GM20431 (cell line): ENCODE measurements around the gene CSTPP1.

Experiments used
- in situ Hi-C: fragments of 300-500 bp; cut with MseI, MboI; formaldehyde crosslinking; loops from one replicate; pipeline ENCODE4 v1.15.0; 2020; ENCODE audit warnings: low sequenced_read_pairs; ENCODE audit not compliant: unreplicated experiment

Gene CSTPP1

DNA sequence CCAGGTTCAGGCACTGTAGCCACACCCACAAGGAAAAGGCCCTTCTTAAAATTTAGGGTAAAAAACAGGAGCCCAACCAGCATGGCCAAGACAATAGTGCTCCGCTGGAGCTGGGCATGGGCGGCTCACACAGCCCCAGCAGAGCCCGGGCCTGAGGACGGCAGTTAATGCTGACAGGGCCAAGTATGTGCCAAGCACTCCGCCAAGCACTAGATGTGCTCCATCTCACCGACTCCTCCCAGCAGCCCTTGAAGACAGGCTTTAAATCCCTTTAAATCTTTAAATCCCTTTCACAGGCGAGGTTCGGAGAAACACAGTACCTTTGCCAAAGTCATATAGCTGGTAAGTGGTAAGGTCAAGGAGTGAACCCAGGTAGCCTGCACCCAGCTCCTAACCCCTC lies 235.3 kb downstream of the CSTPP1 start:
- in situ Hi-C loops: no loop called here

DNA sequence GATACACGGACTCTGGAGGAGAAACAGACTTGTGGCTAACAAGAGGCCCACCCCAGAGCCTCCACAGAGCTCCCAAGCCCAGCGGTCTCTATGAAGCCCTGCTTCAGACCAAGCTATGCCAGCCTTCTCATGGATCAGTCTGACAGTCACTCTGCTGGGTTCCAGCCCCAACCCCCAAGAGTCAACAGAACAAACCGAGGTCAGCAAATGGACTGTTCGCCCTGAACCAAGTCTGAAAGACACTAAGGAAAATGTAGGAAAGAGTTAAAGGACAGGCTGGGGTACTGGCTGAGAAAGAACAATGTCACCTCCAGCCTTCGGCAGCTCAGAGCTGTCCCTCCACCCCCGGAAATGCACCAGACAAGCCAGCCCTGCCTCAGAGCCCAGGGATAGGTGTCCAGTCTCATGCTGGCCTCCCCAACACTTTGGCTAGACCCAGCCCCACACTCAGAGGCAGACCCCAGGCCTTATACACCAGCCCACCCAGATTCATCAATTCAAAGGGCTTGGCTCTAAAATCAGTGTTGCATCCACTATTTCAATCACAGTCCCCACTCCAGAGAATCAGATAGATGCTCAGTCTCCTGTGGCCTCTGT lies 236.3 kb downstream of the CSTPP1 start:
- in situ Hi-C loops: no loop called here

DNA sequence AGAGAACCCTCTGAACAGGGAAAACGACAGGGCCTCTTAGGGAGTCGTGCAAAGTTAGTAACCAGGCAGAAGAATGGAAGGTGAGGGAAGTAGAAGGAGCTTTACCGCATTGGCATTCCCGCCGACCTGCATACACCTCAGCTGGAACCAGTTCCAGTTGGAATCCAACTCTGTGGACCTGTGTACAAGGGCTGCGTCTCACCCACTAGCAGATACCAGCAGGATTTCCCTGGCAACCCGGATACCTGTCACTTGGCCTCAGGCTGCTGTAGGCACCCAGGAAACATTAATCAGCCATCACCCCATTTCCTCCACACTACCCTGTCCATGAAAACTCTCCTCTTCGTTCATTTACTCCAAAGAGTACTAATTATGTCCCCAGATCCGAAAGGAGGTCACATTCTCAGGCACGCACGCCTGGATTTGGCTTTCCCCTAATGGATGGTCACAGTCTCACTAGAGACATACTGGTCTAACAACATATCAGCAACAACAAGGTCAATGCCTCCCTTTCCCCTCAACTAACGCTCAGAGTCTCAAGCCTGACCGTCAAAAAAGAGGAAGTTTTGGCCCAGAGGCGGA lies 239.3 kb downstream of the CSTPP1 start:
- in situ Hi-C loops: no loop called here

DNA sequence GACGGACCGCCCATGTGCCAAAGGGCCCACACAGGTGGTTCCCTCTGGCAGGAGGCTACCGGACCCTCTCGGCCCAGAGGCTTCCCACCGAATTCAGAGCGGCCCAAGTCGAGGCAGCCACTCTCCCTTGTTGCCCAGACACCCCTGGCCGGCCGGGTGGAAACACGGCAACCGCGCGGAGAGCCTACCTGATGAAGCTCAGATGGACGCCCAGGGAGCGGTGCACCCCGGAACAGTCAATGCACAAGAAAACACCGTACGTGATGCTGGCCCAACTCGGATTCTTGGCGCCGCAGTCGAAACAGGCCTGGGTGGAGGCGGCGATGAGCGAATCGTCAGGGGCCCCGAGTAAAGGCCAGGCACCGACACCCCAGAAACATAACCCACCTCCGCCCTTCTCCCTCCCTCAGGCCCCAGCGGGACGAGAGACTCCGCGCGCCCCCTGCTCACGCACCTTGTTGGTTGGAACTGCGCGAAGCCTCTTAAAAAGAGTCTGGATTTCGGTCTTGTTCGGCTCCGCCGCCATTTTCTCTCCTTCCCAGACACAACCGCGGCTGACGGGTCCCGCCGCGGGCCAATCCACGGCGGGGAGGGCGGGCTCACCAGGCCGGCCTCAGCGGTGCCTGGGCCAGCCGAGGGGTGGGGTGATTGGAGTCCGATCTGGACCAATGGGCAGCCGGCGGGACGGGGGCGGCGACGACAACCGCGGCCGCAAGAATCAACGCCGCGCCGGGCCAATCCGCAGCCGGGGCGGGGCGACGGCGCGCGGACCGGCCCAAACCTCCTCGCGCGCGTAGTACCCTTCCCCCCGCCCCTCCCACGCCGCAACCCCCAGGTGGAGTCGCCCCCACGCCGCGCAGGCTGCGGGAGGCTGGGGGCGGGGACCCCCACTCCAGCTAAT lies 240.0 kb downstream of the CSTPP1 start, which contains the start of gene ARFGAP2:
Gene ARFGAP2, minus strand, starts transcription at position 552 of the 901 bp plus-strand sequence. Its CDS starts 26 bp downstream, at position 526.
- in situ Hi-C loops: no loop called here

DNA sequence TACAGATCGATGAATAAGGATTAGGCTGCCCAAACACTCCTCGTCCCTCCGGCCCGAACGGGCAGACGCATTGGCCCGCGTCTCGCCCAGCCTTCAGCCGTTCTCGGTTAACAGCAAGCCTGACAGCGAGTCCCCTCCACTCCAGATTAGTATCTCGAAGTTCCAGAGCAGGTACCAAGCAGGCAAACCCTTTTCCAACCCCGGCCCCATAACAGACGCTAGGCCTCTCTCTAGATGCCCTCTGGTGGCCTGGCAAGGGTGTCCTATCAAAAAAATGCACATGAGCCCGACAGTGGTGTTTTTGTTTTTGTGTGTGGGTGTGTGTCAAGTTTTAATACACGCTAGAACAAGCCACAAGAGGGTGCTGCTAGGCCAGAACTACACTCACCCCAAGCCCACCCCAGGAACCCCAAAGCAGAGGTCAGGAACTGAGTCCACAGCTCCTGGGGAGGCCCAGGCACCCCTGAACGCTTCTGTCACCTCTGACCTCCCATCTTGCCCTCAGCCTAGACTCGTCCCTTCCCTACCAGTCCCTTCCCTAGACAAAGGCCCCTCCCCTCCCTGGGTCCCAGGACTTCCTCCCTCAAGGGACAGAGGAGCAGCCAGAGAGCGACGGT lies 240.8 kb downstream of the CSTPP1 start:
- in situ Hi-C loops: no loop called here

DNA sequence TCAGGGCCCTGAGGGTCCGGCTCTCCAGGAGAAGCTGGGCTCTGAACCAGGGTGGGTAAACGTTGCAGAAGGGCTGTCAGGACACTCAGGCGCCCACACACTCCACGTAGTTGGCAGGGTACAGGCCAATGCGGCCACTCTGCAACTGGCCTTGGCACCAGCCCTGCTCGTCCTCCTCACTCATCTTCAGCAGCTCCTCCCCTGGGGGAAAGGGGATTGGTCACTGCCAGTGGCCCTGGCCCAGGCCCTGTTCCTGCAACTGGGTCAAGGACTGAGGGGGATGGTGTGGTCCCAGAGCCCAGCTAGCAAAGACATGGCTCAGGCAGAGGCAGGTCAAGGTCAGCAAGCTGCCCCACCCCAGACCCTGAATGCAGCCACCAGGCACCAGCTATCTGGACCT lies 241.3 kb downstream of the CSTPP1 start:
- in situ Hi-C loops: no loop called here

DNA sequence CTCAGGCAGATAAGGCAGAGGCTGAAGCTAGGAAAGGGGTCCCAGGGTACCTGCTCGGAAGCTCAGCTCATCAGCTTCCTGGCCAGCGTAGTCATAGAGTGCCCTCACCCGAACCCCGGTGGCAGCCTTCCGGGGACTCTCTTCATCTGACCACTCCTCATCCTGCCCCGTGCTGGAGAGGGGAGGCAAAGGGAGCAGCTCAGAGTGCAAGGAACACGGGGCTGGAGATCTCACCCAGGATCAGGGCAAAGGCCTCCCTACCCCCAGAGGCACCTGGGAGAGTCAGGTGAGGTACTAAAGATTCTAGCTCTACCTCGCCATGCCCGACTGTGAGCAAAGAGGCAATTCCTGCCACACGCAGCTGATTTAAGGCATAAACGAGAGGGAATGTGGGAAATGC lies 241.8 kb downstream of the CSTPP1 start:
- in situ Hi-C loops: no loop called here

DNA sequence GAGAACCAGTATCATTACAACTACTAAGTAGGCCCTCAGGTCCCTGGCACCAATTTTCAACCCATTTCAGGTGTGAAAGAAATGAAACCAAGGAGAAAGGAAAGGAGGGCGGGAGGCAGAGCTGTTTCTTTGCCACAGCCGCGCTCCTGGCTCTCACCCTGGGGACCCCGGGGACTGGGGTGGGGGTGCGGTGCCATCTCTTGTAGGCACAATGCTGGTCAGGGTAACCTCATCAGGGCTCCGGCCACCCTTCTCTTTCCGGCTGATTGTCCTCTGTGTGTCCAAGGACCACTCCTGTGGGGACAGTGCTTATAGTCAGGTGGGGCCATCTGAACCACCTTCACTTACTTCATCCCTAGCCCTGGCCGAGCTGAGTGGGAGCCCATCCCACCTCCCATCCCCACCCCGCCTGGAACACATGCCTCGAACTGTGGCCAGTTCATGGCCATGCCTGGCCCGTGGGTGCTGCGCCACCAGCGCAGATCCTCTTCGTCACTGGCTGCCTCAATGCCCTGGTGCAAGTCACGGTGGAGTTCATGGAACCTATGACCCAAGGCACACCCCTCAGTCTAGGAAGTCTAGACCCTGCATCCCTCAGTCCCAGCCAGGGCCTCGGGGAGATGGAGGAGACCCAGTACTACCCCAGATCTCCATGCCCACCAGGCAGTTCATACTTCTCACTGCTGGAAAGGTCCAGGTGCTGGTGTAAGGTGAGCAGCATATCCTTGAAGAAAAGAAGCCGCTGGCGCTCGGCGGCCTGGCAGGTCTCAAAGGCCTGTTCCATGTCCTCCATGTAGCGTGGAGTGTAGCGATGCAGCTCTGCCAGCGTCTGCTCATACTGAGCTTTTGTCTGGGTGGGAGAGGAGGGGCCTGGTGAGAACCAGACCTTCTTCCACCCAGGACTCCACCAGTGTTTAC lies 242.4 kb downstream of the CSTPP1 start:
- in situ Hi-C loops: no loop called here

DNA sequence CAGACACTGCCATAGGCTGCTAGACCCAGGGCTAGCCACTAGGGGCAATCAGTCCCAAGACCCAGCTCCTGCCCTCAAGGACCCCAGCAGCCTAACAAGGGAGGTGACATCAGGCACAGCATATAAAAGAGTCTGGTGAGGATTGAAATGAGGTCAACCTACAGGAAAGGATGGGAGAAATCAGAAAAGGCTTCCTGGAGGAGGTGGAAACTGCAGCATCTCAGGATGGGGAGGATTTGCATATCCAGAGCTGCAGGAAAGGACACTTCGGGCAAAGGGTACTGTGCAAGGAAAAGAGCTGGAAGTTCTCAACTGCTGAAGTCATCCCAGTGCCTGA lies 243.1 kb downstream of the CSTPP1 start:
- in situ Hi-C loops: no loop called here

DNA sequence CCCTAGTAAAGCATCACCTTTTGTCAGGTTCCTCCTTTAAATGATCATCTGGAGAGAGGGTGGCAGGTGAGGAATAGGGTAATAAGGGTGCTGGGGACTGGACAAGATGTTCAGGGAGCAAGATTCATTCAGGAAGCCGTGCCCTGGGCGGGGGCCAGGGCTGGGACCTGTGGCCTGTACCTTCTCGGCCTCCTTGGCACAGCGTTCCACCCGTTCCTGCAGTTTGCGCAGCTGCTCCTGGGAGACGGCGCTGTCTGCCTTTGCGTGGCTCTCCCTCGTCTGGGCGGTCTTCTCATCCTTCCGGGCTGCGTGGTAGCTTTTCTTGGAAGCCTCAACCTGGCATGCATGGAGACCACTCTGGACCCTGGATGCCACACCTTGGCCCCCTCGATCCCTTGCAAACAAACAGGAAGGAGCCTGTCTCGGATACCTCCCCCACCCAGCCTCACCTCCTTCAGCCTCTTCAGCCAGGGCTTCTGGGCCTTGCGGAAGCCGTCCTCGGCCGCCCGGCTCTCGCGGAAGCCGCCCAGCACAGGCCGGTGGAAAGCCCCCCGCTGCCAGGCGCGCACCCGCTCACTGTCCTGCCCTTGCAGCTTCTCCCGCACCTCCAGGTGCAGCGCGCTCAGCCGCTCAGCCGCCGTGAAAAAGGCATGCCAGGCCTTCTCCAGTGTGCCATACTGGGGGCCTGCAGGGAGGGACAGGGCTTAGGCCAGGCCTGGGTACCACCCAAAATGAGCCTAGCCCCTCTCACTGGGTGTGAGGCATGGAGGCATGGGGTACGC lies 243.6 kb downstream of the CSTPP1 start:
- in situ Hi-C loops: no loop called here

DNA sequence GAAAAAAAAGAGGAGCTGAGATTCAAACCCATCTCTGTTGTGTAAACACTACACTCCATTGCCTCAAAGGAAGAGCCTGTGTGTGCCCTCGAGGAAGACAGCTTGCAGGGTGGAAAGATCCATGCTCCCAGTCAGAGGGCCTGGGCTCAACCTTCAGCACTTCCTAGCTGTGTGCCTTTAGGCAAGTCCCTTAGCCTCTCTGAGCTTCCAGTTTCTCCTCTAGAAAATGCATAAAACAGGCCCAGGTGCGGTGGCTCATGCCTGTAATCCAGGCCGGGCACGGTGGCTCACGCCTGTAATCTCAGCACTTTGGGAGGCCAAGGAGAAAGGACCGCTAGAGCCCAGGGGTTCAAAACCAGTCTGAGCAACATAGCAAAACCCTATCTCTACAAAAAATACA lies 244.7 kb downstream of the CSTPP1 start:
- in situ Hi-C loops: no loop called here

DNA sequence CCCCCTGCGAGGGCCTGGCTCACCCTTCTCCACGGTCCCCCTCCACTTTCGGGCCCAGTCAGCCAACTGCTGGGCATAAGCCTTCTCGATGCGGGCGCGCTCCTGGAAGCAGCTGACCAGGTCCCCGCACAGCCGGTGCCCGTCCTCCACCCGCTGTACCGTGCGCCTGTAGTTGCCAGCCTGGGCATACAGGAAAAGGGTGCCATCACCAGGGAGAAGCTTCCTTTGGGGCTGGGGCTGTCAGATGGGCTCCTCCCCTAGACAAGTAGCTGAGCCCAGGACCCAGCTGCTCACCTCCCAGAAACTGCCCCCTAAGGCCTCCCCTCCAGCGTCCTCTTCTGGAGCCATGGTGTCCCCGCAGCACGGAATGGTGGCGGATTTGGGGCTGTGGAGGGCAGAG lies 245.8 kb downstream of the CSTPP1 start:
- in situ Hi-C loops: no loop called here

DNA sequence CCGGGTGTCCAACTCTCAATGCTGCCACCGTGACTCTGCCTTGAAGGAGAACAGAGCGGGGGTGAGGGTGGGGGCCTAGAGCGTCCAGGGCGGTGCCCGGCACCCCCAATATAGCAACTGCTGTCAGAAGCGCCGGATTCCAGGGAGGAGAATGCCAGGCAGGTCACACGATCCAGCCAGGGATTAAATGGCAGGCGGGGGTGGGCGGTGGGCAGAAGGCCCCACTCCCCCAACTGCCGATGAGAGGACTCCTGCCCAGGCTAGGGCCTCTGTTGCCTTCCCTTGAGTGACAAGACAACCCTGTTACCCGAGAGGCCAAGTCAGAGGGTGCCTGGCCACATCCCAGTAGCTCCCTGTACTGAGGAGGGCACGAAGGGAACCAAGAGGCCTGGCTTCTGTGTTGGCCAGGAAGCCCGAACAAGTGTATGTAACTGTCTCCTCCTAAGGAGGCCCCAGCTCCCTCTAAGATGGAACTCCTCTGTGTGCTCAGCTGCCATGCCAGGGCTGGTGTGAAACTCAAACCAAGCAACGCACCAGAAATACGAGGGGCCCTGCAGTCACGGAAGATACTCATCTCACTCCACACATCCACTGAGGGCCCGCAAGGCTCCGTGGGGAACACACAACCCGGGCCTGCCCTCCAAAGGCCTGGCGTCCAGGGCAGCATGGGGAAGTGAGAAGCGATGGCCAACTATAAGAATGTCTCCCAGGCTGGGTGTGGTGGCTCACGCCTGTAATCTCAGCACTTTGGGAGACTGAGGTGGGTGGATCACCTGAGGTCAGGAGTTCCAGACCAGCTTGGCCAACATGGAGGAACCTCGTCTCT lies 246.7 kb downstream of the CSTPP1 start:
- in situ Hi-C loops: no loop called here

DNA sequence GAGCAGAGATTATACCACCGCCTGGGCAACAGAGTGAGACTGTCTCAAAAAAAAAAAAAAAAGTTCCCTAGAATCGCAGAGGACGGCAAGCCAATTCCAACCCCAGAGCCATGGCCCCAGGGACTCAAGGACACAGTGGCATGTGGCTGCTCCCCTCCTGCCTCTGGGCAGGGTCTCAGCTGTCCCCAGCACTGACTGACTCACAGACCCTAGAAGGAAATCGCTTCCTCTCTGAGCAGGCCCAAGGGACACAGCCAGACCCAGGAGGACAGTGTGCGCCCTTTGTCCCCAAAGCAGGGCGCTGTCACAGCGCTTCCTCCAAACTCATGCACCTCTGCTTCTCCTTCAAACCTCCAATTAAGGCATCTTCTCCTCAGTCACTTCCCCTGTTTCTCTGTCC lies 247.4 kb downstream of the CSTPP1 start:
- in situ Hi-C loops: no loop called here

DNA sequence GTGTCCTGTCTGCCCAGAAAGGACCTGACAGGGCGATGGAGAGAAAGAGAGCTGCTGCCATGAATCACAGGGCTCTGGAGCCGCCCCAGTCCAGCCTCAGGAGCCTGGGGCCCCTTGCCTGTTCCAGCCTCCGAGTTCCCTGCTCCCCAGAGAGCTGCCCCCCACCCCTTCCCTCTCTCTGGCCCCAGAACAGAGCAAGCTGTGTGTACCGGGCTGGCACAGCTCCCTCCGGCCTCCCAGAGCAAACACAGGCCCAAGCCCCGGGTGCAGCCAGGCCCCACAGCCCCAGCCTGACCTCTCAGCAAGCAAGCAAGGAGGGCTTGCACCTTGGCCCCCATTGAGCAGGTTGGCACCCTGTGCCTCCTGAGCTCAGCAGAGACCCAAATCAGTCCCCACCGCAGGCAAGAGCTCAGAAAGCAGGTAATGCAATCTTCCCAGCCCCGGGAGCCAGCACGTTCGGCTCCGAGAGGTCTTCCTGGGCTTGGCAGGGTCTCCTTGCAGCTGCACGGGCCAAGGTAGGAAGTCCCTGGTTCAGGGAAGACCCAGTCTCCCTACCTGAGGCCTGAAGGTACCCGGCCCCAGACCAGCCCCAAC lies 248.2 kb downstream of the CSTPP1 start:
- in situ Hi-C loops: no loop called here

DNA sequence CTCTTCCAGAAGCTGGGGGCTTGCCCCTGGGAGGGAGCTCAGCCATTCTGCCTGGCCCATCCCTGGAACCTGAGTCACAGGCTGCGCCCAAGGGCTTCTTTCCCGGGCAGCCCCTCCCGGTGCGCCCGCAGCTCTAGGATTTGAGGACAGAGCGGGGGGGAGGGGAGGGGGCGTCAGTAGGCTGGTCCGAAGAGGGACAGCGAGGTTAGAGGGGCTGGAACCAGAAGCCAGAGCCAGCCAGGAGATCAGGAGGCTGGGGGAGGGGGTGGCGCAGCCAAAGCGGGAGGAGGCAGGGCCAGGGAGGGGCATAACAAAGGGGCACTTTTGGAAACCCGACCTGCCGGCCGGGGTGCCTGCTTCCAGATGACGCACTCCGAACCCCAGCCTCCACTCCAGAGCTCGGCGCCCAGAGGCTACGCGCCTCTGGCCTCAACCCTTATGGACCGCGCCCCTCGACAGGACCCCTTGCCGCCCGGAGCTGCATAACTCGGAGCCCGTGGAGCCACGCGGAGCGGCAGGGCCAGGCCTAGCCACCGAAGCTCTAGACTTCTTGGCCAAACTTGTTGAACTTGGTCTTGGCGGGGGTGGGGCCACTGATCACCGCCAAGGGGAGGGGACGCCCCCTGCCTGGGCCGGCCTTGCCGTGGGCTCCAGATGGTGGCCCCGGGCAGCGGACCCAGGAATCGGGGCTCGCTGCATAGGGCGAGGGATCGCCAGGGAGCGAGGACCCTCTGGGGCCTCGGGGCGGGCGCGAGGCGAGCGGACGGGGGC lies 248.9 kb downstream of the CSTPP1 start:
- in situ Hi-C loops: no loop called here

DNA sequence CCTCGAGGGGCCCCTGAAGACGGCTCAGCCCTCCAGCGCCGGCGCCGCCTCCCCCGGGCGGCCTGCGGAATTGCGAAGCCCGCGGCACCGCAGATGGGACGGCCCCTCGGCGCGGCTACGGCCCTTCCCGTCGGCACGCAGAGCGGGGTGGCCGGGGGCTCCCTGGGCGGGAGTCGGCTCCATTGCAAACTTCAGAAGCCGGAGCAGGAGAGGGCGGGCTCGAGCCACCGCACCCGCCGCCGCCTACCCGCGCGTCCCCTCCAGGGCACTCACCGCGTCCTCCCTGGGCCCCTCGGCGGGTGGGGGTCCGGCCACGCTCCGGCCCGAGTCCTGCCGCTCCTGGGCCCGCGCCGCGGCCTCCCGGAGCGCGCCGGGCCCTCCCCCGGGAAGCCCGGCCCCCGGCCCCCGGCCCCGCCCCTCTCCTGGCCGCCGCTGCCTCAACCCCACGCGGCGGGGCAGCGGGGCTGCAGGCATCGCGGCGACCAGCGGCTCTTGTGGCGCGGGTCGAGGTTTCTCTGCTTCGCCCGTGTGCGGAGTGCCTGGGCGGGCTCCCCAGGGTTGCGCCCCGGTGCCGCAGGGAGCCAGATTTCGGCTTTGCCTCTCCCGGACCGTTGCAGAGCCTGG lies 249.6 kb downstream of the CSTPP1 start, which contains the start of gene PACSIN3:
Gene PACSIN3, minus strand, starts transcription at position 359 of the 624 bp plus-strand sequence. CDS start 3,707 bp downstream, outside the sequence.
- in situ Hi-C loops: no loop called here
